Inflammatory macrophage (primary cell): ENCODE measurements around the gene NELL2.

Experiments used
- DNase-seq, 2 donors: peaks; one replicate each; pipeline ENCODE4 v3.0.0-alpha.2; 2020 to 2022

Gene NELL2

GRCh38 chr12:44525806-44526654, 350.1 kb downstream of the NELL2 start:
- no peak for DNase-seq

- no peak for DNase-seq
Observed at GRCh38 chr12:44523828-44524227, 352.3 kb downstream of the NELL2 start.

DNA sequence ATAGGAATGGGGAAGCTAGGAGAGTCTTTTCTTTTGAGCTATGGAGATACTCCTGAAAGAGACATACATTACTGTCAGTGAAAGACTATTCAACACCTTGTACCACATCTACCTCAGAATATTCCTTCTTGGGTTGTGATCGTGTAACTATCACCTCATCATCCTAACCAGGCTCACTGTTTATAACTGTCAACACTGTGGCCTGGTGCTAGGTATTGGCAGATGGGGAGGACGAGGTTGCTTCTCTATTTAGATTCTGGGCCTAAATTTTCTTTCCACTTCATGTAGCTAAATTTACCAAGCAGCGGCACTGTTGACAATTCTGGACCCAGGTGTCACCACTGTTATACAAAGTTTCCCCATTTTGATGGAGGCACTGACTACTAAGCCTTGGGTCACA, 354.4 kb downstream of the NELL2 start:
- DNase-seq: no peak

DNA sequence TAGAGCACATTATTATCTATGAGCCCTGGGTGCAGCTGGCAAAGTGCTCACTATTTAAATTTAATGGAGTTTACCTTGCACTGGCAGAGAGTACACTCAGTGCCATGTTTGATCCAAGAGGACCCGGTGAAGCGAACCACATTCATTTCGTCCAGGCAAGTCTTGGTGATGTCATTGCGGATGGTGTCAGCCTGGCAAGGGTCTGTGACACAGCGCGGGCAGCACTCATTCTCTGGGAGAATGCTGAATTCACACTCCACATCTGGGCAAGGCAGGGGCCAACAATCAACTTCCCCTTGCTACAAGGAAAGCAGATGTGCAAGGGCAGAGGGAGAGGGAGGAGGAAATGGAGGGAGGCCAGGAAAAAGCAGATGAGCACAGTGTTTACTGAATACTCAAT, 356.2 kb downstream of the NELL2 start:
- DNase-seq: no peak

- no peak for DNase-seq
Observed at GRCh38 chr12:44511289-44511688, 364.8 kb downstream of the NELL2 start.

GRCh38 chr12:44510510-44510909, 365.6 kb downstream of the NELL2 start:
- no peak for DNase-seq

DNA sequence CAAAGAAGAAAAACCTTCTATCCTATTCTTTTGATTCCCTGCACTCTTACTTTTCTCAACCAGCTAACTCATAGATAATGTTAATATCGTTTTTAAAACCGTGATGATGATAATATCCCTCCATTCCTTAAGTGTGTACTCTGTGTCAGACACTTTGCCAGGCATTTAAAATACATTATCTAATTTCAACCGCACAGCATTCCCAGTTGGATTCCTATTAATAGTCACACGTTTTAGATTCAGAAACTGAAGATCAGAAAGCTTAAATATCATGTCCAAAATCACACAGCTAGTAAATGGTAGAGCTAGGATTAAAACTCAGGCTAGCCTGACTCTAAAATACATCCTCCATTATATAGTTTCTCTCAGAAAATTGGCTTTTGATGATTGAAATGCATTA, 366.0 kb downstream of the NELL2 start:
- DNase-seq: no peak

DNA sequence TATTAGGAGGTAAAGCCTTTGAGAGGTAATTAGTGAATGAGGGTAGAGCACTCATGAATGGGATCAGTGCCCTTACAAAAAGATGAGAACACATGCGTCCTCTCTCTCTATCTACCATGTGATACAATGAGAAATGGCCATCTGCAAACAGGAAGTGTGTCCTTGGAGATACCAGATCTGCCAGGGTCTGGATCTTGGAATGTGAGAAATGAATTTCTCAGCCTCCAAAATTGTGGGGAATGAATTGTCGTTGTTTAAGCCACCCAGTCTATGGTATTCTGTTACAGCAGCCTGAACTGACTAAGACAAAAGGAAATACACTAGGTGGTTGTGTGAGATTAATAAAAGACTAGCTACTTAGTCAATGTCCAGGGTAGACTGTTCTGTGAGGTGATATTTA, 366.6 kb downstream of the NELL2 start:
- no peak for DNase-seq

DNA sequence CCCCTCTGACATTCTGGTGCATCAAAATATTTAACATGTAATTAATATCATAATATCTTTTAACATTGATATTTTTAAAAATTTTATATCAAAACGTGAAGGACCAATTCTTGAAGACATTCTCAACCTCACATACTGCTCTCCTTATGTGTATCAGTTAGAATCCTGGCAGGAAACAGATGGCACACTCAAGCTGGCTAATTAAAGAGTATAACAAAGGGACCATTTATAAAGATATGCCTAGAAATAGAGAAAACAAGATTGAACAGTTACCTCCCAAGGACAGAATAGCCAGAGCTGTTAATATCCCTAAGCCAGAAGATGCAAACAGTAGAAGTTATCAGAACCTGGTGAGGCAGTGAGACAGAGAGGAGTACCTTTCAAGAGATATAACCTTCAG, 368.7 kb downstream of the NELL2 start:
- no peak for DNase-seq

GRCh38 chr12:44504799-44505198, 371.3 kb downstream of the NELL2 start:
- DNase-seq: no peak

- DNase-seq: no peak
Observed at GRCh38 chr12:44503329-44503728, 372.8 kb downstream of the NELL2 start.

GRCh38 chr12:44502681-44503080, 373.4 kb downstream of the NELL2 start:
- no peak for DNase-seq

DNA sequence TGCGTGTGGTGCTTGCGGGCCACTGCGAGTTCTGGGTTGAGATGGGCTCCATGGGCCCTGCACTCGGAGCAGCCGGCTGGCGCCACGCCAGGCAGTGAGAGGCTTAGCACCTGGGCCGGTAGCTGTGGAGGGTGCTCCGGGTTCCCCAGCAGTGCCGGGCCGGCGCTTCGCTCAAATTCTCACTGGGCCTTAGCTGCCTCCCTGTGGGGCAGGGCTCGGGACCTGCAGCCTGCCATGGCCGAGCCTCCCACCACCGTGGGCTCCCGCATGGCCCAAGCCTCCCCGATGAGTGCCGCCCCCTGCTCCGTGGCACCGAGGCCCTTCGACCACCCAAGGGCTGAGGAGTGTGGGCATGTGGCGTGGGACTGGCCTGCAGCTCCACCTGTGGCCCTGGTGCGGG, 375.7 kb downstream of the NELL2 start:
- no peak for DNase-seq

- no peak for DNase-seq
Observed at GRCh38 chr12:44497044-44497443, 379.1 kb downstream of the NELL2 start.

- no peak for DNase-seq
Observed at GRCh38 chr12:44490181-44490580, 385.9 kb downstream of the NELL2 start.

DNA sequence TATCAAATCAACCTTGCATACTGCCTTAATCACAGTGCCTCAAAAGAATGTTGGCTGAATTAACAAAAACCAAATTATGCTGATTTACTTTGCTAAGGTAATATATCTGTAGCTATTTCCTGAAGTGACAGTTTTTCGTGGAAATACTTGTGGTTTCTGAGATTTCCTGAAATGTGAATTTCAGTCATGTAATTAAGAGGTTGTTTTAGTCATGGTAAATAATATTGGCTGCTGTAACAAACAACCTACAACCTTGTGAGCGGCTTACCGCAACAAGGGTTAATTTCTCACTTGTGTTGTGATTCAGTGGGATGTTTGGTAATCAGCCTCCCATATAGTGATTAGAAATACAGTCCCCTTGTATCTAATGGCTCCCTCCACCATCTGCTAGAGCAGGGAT, 387.9 kb downstream of the NELL2 start:
- DNase-seq: no peak

GRCh38 chr12:44484862-44485261, 391.3 kb downstream of the NELL2 start:
- no peak for DNase-seq

- no peak for DNase-seq
Observed at GRCh38 chr12:44477331-44477980, 398.7 kb downstream of the NELL2 start.

GRCh38 chr12:44476683-44477082, 399.4 kb downstream of the NELL2 start:
- DNase-seq: no peak

DNA sequence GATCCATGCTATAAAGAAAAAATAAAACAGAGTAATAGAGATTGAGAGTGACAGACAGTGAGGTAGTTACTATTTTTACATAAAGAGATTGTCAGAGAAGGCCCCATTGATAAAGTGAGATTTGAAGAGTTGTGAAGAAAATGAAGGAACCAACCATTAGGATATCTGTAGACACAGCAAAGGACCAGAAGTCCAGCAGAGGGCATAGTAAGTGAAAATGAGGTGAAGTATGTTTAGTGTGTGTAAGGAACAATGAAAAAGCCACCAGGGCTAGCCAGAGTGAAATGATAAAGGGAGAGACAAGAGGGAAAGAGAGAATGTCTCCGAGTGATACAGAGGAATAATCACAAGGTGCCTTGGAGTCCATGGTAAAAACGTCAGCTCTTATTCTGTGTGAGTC, 411.0 kb downstream of the NELL2 start:
- no peak for DNase-seq

DNA sequence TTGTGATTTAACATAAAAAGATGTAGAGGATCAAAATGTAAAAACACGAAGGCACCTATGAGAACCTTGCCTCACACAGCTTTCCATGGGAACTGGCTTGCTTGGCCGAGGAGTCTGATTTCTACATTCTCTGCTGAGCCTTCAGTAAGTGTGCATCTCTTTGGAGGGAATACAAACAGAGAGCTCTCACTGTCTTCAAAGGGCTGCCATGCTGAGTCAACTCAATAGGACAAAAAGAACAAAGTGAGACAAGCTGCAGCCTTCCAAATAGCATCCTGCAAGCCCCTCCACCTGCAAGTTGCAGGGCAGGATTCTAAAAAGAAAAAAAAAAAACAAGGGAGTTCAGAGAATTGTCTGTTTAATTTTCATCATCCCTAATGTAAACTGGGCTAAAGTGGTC, 411.9 kb downstream of the NELL2 start:
- DNase-seq: no peak

DNA sequence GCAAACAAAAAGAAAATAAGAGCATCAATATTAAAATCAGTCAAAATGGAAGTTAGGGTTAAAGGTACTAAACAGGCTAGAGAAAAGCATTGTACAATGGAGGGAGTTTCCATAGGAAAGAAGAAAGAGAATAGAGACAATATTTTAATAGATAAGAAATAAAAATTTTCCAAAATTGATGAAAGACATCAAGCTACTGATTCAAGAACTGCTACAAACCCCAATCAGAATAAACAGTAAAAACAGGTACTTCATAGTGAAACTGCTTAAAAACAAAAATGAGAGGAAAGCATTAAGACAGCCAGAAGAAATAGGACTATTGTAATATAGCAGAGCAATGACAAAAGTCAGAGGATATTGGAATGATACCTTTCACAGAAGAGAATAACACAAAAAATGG, 413.4 kb downstream of the NELL2 start:
- no peak for DNase-seq

GRCh38 chr12:44460261-44460660, 415.9 kb downstream of the NELL2 start:
- DNase-seq: no peak

DNA sequence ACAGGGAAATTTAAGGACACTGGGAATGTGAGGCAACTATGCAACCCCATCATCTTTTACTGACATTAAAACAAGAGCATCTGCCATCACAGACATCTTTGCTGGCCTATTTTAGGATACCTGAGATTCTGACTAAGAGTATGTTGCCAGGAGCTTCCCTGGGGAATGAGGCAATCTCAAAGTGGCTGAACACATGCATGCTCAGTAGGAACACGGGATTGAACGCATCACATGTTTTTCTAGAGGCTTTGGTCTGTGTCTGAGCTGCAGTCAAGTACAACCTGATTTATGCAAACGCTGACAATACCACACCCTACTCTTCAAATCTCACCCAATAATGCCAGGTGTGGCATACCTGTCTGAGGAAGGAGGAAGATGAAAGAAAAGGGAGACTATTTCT, 416.5 kb downstream of the NELL2 start:
- DNase-seq: no peak
